Activated CD4-positive, alpha-beta T cell treated with anti-CD3 and anti-CD28 coated beads, Interleukin-10, Interleukin-2, amounts not matched to agents 100 ng/mL and 50 ng/mL, durations not matched to agents 16 hours and 8 hours (primary cell): ENCODE measurements around the gene MED26.

ENCODE experiments used
- DNase-seq: peaks from one replicate; pipeline ENCODE4 v3.0.0-alpha.2; 2020

The MED26 gene

GRCh38 chr19:16587833-16588823, 39.9 kb downstream of the MED26 start:
- peak; percentile 86 for DNase-seq

GRCh38 chr19:16586991-16587832, 40.8 kb downstream of the MED26 start:
- peak; percentile 78 for DNase-seq

GRCh38 chr19:16586477-16586871, 41.5 kb downstream of the MED26 start:
- no peak for DNase-seq

GRCh38 chr19:16585808-16586476, 42.1 kb downstream of the MED26 start:
- DNase-seq: peak; percentile 78

- peak; percentile 26 for DNase-seq
Measured at GRCh38 chr19:16585094-16585801, 42.8 kb downstream of the MED26 start.

GRCh38 chr19:16584248-16585093, 43.5 kb downstream of the MED26 start:
- peak; percentile 96 for DNase-seq

GRCh38 chr19:16582486-16583261, 45.3 kb downstream of the MED26 start:
- DNase-seq: no peak

GRCh38 chr19:16581971-16582343, 46.0 kb downstream of the MED26 start:
- no peak for DNase-seq

GRCh38 chr19:16581145-16581970, 46.6 kb downstream of the MED26 start:
- no peak for DNase-seq

GRCh38 chr19:16579381-16579780, 48.6 kb downstream of the MED26 start:
- DNase-seq: no peak

- DNase-seq: no peak
Measured at GRCh38 chr19:16577531-16577985, 50.4 kb downstream of the MED26 start.

GRCh38 chr19:16576690-16577530, 51.1 kb downstream of the MED26 start:
- DNase-seq: no peak

GRCh38 chr19:16575861-16576689, 51.9 kb downstream of the MED26 start:
- no peak for DNase-seq

GRCh38 chr19:16575282-16575681, 52.7 kb downstream of the MED26 start:
- no peak for DNase-seq

GRCh38 chr19:16573925-16574324, 54.1 kb downstream of the MED26 start:
- DNase-seq: no peak

GRCh38 chr19:16573296-16573695, 54.7 kb downstream of the MED26 start:
- no peak for DNase-seq

GRCh38 chr19:16572332-16573211, 55.4 kb downstream of the MED26 start, which contains the start of gene SLC35E1:
SLC35E1 (minus strand) TSS chr19:16572415; CDS start chr19:16572364, 51 bp downstream.
- peak; percentile 97 for DNase-seq
